HG02798 (cell line): ENCODE results near the gene TDRD5.

Experiments
- ATAC-seq: cut with Tn5 transposase; IDR thresholded peaks from one replicate; pipeline ENCODE4 v1.9.1; 2021; ENCODE audit warnings: mild to moderate bottlenecking; ENCODE audit not compliant: unreplicated experiment, poor library complexity

TDRD5 gene

GRCh38 chr1:179591592-179592580 is at the start of gene TDRD5:
Gene TDRD5 (plus strand): TSS chr1:179591832. CDS start chr1:179592616, 784 bp downstream.
- ATAC-seq = no peak

- no peak for ATAC-seq
Measured at GRCh38 chr1:179545321-179545720, 46.3 kb upstream of the TDRD5 start.

- ATAC-seq = no peak
Measured at GRCh38 chr1:179547021-179547535, 44.6 kb upstream of the TDRD5 start.

- ATAC-seq = no peak
Measured at GRCh38 chr1:179548666-179549367, 42.8 kb upstream of the TDRD5 start.

- no peak for ATAC-seq
Measured at GRCh38 chr1:179549368-179549700, 42.3 kb upstream of the TDRD5 start.

- no peak for ATAC-seq
Measured at GRCh38 chr1:179550746-179551682, 40.6 kb upstream of the TDRD5 start.

- ATAC-seq = no peak
Measured at GRCh38 chr1:179554427-179554826, 37.2 kb upstream of the TDRD5 start.

- no peak for ATAC-seq
Measured at GRCh38 chr1:179558078-179558477, 33.6 kb upstream of the TDRD5 start.

GRCh38 chr1:179575497-179576314 is 15.9 kb upstream of the TDRD5 start, which contains the start of gene NPHS2:
Gene NPHS2 (minus strand): TSS chr1:179575948. CDS start chr1:179575864, 84 bp downstream.
- ATAC-seq = no peak

GRCh38 chr1:179576509-179576908 is 15.1 kb upstream of the TDRD5 start:
- no peak for ATAC-seq

- ATAC-seq = no peak
Measured at GRCh38 chr1:179583771-179584320, 7.8 kb upstream of the TDRD5 start.

- ATAC-seq = no peak
Measured at GRCh38 chr1:179586107-179586823, 5.4 kb upstream of the TDRD5 start.

- ATAC-seq = no peak
Measured at GRCh38 chr1:179587336-179587735, 4.3 kb upstream of the TDRD5 start.

- ATAC-seq = no peak
Measured at GRCh38 chr1:179588425-179589024, 3.1 kb upstream of the TDRD5 start.

GRCh38 chr1:179589509-179589908 is 2.1 kb upstream of the TDRD5 start:
- no peak for ATAC-seq

GRCh38 chr1:179590671-179591070 is 961 bp upstream of the TDRD5 start:
- ATAC-seq = no peak

- ATAC-seq = no peak
Measured at GRCh38 chr1:179591253-179591591, 410 bp upstream of the TDRD5 start.

- no peak for ATAC-seq
Measured at GRCh38 chr1:179598631-179599030, 7.0 kb downstream of the TDRD5 start.
